GM12891 (cell line): ENCODE results near the gene ARHGEF18.

ENCODE experiments used
- POLR2AphosphoS5 ChIP-seq: IDR thresholded peaks from 2 replicates; pipeline ENCODE4 v1.6.1; 2011; ENCODE audit warnings: low read depth, low read length, control low read depth
- SPI1 ChIP-seq: IDR thresholded peaks from 2 replicates; pipeline ENCODE4 v1.6.1; 2011; ENCODE audit warnings: low read depth, low read length, control low read depth

DNA sequence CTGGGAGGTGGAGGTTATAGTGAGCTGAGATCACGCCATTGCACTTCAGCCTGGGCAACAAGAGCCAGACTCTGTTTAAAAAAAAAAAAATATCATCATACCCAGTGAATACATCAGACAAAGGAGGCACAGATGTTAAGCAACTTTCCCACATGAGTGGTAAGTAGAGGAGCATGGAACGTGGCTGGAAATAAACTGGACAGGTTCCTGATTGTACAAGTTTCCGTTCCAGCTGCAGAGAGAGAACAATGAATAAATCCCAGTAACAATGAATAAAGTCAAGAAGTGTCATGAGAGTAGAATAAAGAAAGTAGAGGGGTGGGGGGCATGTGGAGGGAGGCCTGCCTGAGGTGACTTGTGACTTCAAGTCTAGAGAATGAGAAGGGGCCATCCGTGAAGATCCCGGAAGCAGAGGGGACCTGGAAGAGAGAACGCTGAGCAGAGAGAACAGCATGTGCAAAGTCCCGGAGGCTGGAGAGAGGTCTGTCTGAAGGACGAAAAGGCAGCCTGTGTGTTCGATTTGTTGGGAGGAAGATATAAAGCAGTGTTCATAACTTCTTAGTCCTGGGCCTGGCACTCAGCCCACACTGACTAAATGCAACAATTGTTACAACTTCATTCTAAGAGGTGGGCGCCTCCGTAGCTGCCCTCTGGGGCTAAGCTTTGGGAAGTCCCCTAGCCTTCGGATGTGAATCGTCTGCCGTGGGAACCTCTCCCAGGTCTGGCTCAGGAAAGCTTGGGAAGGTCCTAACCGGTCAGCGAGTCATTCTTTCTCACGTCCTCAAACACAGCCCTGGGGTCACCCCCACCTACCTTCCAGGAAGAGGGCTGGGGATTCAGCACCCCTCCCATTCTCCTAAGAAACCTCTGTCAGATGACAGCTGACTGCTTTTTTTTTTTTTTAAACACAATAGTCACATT lies 15.3 kb upstream of the ARHGEF18 start:
- no peak for TF ChIP-seq POLR2AphosphoS5
- no peak for TF ChIP-seq SPI1
